Prostate gland (tissue), 2 donors: ENCODE results near the gene SMAD1. TPM values are rescaled to one million over a fixed set of nuclear protein-coding genes. Genes with fewer than 3 reads are reported as not detected.

Experiments
- DNase-seq: peaks from one replicate; pipeline ENCODE4 v3.0.0-alpha.2; 2019; ENCODE audit warnings: low spot score
- H3K27ac ChIP-seq, 2 donors: fragments of 200-600 bp; sonication (generic); 2 replicates each; pipeline ENCODE4 v1.5.1; 2017 to 2019
- H3K27me3 ChIP-seq: fragments of 200-600 bp; sonication (generic); replicated peaks from 2 replicates; pipeline ENCODE4 v1.5.1; 2019; ENCODE audit not compliant: insufficient read depth
- H3K36me3 ChIP-seq, 2 donors: fragments of 200-600 bp; sonication (generic); 1 replicate in 1 of 2; 2 replicates in 1 of 2; pipeline versions ENCODE4 v1.5.1 to v1.8.1; 2017 to 2019
- H3K4me1 ChIP-seq: fragments of 200-600 bp; sonication (generic); replicated peaks from 2 replicates; pipeline ENCODE4 v1.5.1; 2019
- H3K4me3 ChIP-seq, 2 donors: fragments of 200-600 bp; sonication (generic); 2 replicates each; pipeline ENCODE4 v1.5.1; 2017 to 2019
- H3K9me3 ChIP-seq: fragments of 200-600 bp; sonication (generic); 2 replicates; pipeline ENCODE4 v1.5.1; 2017
- CTCF ChIP-seq, 4 experiments: fragments of 200-600 bp in 2 of 4; fragments of 450-650 bp in 2 of 4; sonication (generic) in 2 of 4; IDR thresholded peaks; 1 replicate in 3 of 4; 2 replicates in 1 of 4; pipeline ENCODE4 v1.5.1; 2016 to 2019; ENCODE audit warnings: antibody characterized with exemption in 4 of 4, mild to moderate bottlenecking in 2 of 4, moderate library complexity in 2 of 4
- POLR2A ChIP-seq: fragments of 450-650 bp; IDR thresholded peaks from one replicate; pipeline ENCODE4 v1.6.1; 2016; ENCODE audit warnings: antibody characterized with exemption, mild to moderate bottlenecking
- POLR2AphosphoS5 ChIP-seq: sonication (generic); formaldehyde crosslinking; IDR thresholded peaks from one replicate; pipeline ENCODE4 v1.6.1; 2017; ENCODE audit warnings: antibody characterized with exemption
- WGBS: methylation state at CpG from one replicate; pipeline ENCODE4 v1.1.5; 2018; 5-methylcytosine and 5-hydroxymethylcytosine counted together
- intact Hi-C: fragments of 100-400 bp; cut with DNase I; formaldehyde crosslinking; loops from one replicate; pipeline ENCODE4 v1.14.2; 2022
- total RNA-seq, 2 donors: library from RNA; depleted of rRNA; stranded (reverse); fragments of >200 nt; gene quantifications; one replicate each; pipeline ENCODE4 v1.1.0, GENCODE V29; 2016

SMAD1 gene
- total RNA-seq, 2 donors from 2014 or later: 21.5 to 34.3 TPM

- H3K9me3 ChIP-seq: no peaks in the 10 kb centered on the region
- no peaks in the 10 kb centered on the region for H3K36me3 ChIP-seq
- TF ChIP-seq CTCF (IDR thresholded peaks at IDR 0.05) (no peak), POLR2AphosphoS5 (no peak), POLR2A (no peak)
- no peaks in the 10 kb centered on the region for H3K27me3 ChIP-seq
- H3K4me3 ChIP-seq: no peak overlapping the region
- intact Hi-C loops: no loop called here
- peaks cover 6% of the 10 kb centered on the region for H3K4me1 ChIP-seq
- 20% methylated on average over 1 of the region's 1 CpG for WGBS
- H3K27ac ChIP-seq: no peak overlapping the region
- DNase-seq: no peak
Measured at GRCh38 chr4:145525291-145525740, 43.7 kb downstream of the SMAD1 start.

GRCh38 chr4:145527773-145528172 lies 46.1 kb downstream of the SMAD1 start:
- H3K9me3 ChIP-seq: no peaks in the 10 kb centered on the region
- TF ChIP-seq CTCF (IDR thresholded peaks at IDR 0.05): no peak
- TF ChIP-seq POLR2AphosphoS5: no peak
- TF ChIP-seq POLR2A: no peak
- H3K36me3 ChIP-seq: no peaks in the 10 kb centered on the region
- H3K4me3 ChIP-seq: no peak overlapping the region
- H3K27me3 ChIP-seq: no peaks in the 10 kb centered on the region
- WGBS: 97% methylated on average over 10 of the region's 10 CpGs
- H3K27ac ChIP-seq: no peak overlapping the region
- no peak for DNase-seq
- H3K4me1 ChIP-seq: peaks cover 6% of the 10 kb centered on the region
- intact Hi-C loops: no loop called here

- Histone ChIP-seq H3K36me3 (no peaks in the 10 kb centered on the region), H3K27me3 (no peaks in the 10 kb centered on the region), H3K27ac (no peak overlapping the region), H3K9me3 (no peaks in the 10 kb centered on the region), H3K4me3 (no peak overlapping the region), H3K4me1 (peaks cover 6% of the 10 kb centered on the region)
- WGBS: 77% methylated on average over 3 of the region's 3 CpGs
- no peak for TF ChIP-seq POLR2AphosphoS5
- DNase-seq: no peak
- intact Hi-C loops: no loop called here
Measured at GRCh38 chr4:145528601-145529000, 46.9 kb downstream of the SMAD1 start.

GRCh38 chr4:145530189-145530588 lies 48.5 kb downstream of the SMAD1 start:
- intact Hi-C loops: no loop called here
- no peaks in the 10 kb centered on the region for H3K36me3 ChIP-seq
- TF ChIP-seq POLR2AphosphoS5 (no peak), CTCF (IDR thresholded peaks at IDR 0.05) (no peak), POLR2A (no peak)
- no peaks in the 10 kb centered on the region for H3K9me3 ChIP-seq
- no peaks in the 10 kb centered on the region for H3K27me3 ChIP-seq
- DNase-seq: no peak
- peaks cover 6% of the 10 kb centered on the region for H3K4me1 ChIP-seq
- no peak overlapping the region for H3K27ac ChIP-seq
- 76% methylated on average over 2 of the region's 2 CpGs for WGBS
- H3K4me3 ChIP-seq: no peak overlapping the region

GRCh38 chr4:145530662-145531061 lies 49.0 kb downstream of the SMAD1 start:
- H3K4me3 ChIP-seq: no peak overlapping the region
- DNase-seq: no peak
- 29% methylated on average over 1 of the region's 1 CpG for WGBS
- H3K27me3 ChIP-seq: no peaks in the 10 kb centered on the region
- intact Hi-C loops: no loop called here
- no peaks in the 10 kb centered on the region for H3K36me3 ChIP-seq
- peaks cover 4% of the 10 kb centered on the region for H3K4me1 ChIP-seq
- H3K9me3 ChIP-seq: no peaks in the 10 kb centered on the region
- TF ChIP-seq CTCF (IDR thresholded peaks at IDR 0.05): no peak
- no peak for TF ChIP-seq POLR2AphosphoS5
- TF ChIP-seq POLR2A: no peak
- no peak overlapping the region for H3K27ac ChIP-seq
